A673 (cell line): ENCODE results near the gene LAGE3.

Experiments
- CTCF ChIP-seq: fragments of 300-800, 200-600 bp; sonication (generic); conservative IDR thresholded peaks from 2 replicates; pipeline ENCODE4 v1.5.1; 2017; ENCODE audit warnings: low read depth, mild to moderate bottlenecking, antibody characterized with exemption, low read length, moderate library complexity, mixed read lengths
- EZH2 ChIP-seq: fragments of 200-600 bp; sonication (generic); IDR thresholded peaks from 2 replicates; pipeline ENCODE4 v1.6.1; 2017; ENCODE audit warnings: borderline replicate concordance, low read depth, mild to moderate bottlenecking, mixed read lengths, antibody characterized with exemption, low read length; ENCODE audit not compliant: poor library complexity, severe bottlenecking

DNA sequence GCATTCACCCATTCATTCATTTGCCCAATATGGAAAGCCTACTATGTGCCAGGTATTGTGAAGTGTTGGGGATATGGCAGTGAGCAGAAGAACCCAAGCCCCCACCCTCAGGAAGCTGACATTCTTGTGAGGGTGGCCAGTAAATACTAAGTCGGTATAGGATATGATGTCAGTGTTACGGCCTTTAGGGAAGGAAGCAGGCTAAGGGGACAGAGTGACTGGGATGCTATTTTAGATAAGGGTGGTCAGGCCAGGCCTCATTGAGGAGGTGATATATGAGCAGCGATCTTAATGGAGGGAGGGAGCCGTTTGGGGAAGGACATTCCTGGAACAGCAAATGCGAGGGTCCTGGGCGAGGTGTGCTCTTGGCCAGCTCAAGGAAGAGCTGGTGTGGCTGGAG lies 48.6 kb downstream of the LAGE3 start:
- TF ChIP-seq CTCF (no peak), EZH2 (no peak)
